HL-60 (cell line): ENCODE data around the gene ANKEF1.

ENCODE experiments used
- DNase-seq, 2 experiments: peaks; one replicate each; pipeline ENCODE4 v3.0.0-alpha.2; 2010 to 2020; ENCODE audit warnings: low read depth in 1 of 2, low spot score in 1 of 2
- H3K27ac ChIP-seq: fragments of 250-450 bp; sonication (Bioruptor Pico); replicated peaks from 2 replicates; pipeline ENCODE4 v1.5.1; 2020; ENCODE audit warnings: mild to moderate bottlenecking, moderate library complexity
- H3K27me3 ChIP-seq: fragments of 250-450 bp; sonication (Bioruptor Pico); 2 replicates; pipeline ENCODE4 v1.5.1; 2021; ENCODE audit warnings: mild to moderate bottlenecking, moderate library complexity; ENCODE audit not compliant: insufficient read depth, poor library complexity, severe bottlenecking
- H3K4me3 ChIP-seq: replicated peaks from 2 replicates; pipeline ENCODE4 v1.5.1; 2011; ENCODE audit warnings: mild to moderate bottlenecking, control low read depth, low read length; ENCODE audit not compliant: insufficient read depth
- GABPA ChIP-seq: IDR thresholded peaks from 2 replicates; pipeline ENCODE4 v1.6.1; 2012; ENCODE audit warnings: low read depth
- POLR2AphosphoS5 ChIP-seq: IDR thresholded peaks from 2 replicates; pipeline ENCODE4 v1.6.1; 2012; ENCODE audit warnings: low read depth
- SPI1 ChIP-seq: IDR thresholded peaks from 2 replicates; pipeline ENCODE4 v1.6.1; 2012; ENCODE audit warnings: low read depth, mild to moderate bottlenecking, borderline replicate concordance
- TF ChIP-seq, protein P1 (sequence below): IDR thresholded peaks from 2 replicates; pipeline ENCODE4 v1.6.1; 2012; ENCODE audit warnings: low read depth; ENCODE audit not compliant: insufficient replicate concordance
- TF ChIP-seq, protein P2 (sequence below): IDR thresholded peaks from one replicate; pipeline ENCODE4 v1.5.1; 2011; ENCODE audit warnings: low read length, control low read depth, inconsistent platforms; ENCODE audit not compliant: insufficient read depth

Gene ANKEF1

DNA sequence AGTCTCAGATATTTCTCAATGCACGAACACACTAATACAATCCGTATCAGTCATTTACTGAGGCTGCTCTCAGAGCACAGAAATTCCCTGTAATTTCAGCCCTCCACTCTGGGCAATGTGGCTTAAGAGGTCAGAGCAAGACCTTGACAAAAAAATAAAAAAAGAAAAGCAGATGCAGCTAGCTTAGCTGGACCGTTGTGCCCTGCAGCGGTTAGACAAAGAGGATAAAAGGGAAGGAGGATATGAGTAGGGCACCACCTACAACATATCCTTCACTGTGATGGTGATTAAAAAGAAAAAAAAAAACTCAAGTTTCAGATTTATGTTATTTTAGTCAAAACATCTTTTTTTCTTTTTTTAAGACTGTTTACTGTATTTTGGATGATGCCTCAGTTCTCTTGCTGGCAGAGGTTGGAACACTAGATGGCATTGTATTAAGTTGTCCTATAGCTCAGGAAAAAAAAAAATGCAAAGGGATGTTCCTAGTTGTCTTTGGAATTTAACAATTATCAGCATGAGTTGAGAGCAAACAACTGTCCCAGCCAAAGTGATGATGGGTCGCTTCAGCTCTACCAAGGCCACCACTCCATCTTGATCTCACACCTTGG lies 59.9 kb downstream of the ANKEF1 start:
- TF ChIP-seq, protein P1, sequence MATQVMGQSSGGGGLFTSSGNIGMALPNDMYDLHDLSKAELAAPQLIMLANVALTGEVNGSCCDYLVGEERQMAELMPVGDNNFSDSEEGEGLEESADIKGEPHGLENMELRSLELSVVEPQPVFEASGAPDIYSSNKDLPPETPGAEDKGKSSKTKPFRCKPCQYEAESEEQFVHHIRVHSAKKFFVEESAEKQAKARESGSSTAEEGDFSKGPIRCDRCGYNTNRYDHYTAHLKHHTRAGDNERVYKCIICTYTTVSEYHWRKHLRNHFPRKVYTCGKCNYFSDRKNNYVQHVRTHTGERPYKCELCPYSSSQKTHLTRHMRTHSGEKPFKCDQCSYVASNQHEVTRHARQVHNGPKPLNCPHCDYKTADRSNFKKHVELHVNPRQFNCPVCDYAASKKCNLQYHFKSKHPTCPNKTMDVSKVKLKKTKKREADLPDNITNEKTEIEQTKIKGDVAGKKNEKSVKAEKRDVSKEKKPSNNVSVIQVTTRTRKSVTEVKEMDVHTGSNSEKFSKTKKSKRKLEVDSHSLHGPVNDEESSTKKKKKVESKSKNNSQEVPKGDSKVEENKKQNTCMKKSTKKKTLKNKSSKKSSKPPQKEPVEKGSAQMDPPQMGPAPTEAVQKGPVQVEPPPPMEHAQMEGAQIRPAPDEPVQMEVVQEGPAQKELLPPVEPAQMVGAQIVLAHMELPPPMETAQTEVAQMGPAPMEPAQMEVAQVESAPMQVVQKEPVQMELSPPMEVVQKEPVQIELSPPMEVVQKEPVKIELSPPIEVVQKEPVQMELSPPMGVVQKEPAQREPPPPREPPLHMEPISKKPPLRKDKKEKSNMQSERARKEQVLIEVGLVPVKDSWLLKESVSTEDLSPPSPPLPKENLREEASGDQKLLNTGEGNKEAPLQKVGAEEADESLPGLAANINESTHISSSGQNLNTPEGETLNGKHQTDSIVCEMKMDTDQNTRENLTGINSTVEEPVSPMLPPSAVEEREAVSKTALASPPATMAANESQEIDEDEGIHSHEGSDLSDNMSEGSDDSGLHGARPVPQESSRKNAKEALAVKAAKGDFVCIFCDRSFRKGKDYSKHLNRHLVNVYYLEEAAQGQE = no peak
- Histone ChIP-seq H3K27ac (no peak overlapping the region), H3K27me3 (peaks cover 2% of the 10 kb centered on the region), H3K4me3 (no peak overlapping the region)
- no peak for DNase-seq

GRCh38 chr20:10096790-10097189 lies 62.0 kb downstream of the ANKEF1 start:
- DNase-seq = no peak
- TF ChIP-seq, protein P1 = no peak
- TF ChIP-seq, protein P2, sequence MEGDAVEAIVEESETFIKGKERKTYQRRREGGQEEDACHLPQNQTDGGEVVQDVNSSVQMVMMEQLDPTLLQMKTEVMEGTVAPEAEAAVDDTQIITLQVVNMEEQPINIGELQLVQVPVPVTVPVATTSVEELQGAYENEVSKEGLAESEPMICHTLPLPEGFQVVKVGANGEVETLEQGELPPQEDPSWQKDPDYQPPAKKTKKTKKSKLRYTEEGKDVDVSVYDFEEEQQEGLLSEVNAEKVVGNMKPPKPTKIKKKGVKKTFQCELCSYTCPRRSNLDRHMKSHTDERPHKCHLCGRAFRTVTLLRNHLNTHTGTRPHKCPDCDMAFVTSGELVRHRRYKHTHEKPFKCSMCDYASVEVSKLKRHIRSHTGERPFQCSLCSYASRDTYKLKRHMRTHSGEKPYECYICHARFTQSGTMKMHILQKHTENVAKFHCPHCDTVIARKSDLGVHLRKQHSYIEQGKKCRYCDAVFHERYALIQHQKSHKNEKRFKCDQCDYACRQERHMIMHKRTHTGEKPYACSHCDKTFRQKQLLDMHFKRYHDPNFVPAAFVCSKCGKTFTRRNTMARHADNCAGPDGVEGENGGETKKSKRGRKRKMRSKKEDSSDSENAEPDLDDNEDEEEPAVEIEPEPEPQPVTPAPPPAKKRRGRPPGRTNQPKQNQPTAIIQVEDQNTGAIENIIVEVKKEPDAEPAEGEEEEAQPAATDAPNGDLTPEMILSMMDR = no peak
- no peak for TF ChIP-seq GABPA
- TF ChIP-seq POLR2AphosphoS5 = no peak
- no peak for TF ChIP-seq SPI1

GRCh38 chr20:10105046-10105445 lies 70.3 kb downstream of the ANKEF1 start:
- no peak for DNase-seq
- TF ChIP-seq, protein P1 = no peak
- TF ChIP-seq GABPA (no peak), POLR2AphosphoS5 (no peak), SPI1 (no peak)
- TF ChIP-seq, protein P2 = no peak
- no peak overlapping the region for H3K27ac ChIP-seq
- no peaks in the 10 kb centered on the region for H3K27me3 ChIP-seq
- H3K4me3 ChIP-seq = no peak overlapping the region

More at GRCh38 chr20:10096790-10097189, 62.0 kb downstream of the ANKEF1 start:
- peaks cover 2% of the 10 kb centered on the region for H3K27me3 ChIP-seq
- H3K27ac ChIP-seq = no peak overlapping the region
- H3K4me3 ChIP-seq = no peak overlapping the region
